HT1080 (cell line): ENCODE measurements around the gene NCMAP. TPM values are rescaled to one million over a fixed set of nuclear protein-coding genes. Genes with fewer than 3 reads are reported as not detected.
"Not testable (repeated sequence)": the region's sequence is repeated elsewhere in the genome, so short reads cannot be mapped to it uniquely, and the experiment has no call there.

ENCODE experiments used
- DNase-seq: peaks from one replicate; pipeline ENCODE4 v3.0.0-alpha.2; 2015; ENCODE audit warnings: low read depth
- total RNA-seq: library from RNA; depleted of rRNA; stranded (reverse); fragments of >200 nt; shearing (Covaris generic); gene quantifications from 2 replicates; pipeline ENCODE4 v1.2.3, GENCODE V29; 2014

Gene NCMAP
- total RNA-seq, 1 experiment from 2014 or later = not detected

DNA sequence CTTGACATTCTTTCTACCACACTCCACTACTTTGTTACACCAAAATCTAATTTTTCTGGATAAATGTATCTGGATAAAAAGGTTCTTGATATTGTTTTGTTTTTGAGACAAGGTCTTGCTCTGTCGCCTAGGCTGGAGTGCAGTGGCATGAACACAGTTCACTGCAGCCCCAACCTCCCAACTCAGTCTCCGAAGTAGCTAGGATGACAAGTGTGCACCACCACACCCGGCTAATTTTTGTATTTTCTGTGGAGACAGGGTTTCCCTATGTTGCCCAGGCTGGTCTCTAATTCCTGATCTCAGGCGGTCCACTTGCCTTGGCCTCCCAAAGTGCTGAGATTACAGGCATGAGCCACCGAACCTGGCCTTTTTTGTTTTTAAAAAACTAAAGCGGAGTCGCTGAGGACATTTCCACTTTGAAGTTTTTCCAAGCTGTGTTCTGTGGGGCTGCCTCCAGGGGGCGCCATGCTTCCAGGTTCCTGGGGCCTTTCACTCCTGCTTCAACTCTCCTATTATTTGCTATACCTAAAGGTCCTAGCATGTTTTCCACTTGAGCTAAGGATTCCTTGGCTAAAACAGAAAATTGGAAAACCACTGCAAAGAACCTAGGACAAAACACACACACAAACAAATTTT lies 14.1 kb upstream of the NCMAP start:
- DNase-seq = no peak

DNA sequence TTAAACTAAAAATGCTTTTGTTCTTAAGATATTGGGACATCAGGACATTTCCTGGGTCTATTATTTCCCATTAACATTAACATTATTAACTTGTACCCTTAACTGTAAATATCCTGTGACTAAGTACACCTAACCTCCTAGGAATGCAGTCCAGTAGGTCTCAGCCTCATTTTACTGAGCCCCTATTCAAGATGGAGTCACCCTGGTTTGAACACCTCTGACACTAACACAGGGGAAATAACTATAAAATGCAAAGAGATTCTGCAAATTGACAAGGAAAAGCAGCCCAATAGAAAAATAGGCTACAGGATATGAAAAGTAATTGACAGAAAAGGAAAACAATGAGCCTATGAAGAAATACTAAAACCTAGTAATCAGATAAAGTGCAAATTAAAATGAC lies 11.6 kb upstream of the NCMAP start:
- DNase-seq = no peak

DNA sequence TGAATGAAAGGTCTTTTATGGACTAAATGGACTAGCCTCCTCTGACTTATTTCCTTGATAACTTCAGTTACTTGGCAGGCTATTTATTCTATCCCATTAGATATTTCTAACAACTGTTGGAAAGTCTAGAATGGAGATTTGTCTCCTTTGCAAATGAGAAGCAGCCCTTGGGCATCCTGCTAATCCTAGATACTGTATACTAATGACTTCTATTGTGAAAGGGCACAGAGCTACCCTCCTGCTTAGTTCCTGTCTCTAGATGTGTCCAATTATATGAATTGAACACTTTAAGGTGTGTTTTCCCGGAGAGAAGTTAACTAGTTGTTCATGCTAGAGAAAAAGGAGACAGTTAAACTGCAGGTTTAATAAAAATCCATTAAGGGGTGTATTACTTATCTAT lies 10.2 kb upstream of the NCMAP start:
- DNase-seq = no peak

DNA sequence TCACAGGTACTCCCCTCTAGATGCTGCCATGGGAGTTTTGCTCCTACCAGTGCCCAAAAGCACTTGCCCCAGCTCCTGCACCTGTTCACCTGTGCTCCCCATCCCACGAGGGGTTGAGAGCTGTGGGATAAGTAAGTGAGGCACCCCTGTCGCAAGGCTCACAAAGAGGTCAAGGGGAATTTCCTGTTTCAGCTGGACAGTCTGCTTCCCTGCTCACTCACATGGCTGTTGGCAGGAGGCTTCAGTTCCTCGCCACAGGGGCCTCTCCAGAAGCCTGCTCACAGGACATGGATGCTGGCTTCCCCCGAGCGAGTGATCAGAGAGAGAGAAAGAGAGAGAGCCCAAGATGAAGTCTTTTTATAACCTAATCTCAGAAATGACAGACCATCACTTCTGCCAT lies 8.7 kb upstream of the NCMAP start:
- no peak for DNase-seq

DNA sequence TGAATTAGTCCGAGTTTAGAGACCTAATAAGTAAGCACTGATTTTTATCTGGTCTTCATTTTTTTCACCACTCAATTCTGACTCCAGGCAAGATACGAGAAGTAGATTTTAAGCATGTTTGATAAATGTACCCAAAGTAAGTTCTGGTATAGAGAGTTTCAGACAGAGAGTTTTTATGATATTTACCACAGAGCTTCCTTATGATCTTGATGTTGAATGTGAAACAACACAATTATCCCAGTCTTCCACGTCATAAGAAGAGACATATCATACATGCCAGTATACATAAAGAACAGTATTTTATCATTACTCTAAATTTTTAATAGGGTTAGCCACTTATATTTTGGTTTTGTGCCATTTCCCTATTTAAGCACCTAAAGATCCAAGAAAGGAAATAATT lies 7.8 kb upstream of the NCMAP start:
- DNase-seq = no peak

DNA sequence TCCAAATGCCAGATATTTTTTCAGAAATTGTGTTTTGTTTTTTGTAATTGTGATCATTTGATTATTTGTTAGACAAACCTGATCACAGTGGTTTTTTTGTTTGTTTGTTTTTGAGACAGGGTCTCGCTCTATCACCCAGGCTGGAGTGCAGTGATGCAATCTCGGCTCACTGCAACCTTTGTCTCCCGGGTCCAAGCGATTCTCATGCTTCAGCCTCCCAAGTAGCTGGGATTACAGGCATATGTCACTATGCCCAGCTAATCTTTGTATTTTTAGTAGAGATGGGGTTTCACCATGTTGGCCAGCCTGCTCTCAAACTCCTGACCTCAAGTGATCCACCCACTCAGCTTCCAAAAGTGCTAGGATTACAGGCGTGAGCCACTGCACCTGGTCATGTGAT lies 6.7 kb upstream of the NCMAP start:
- not testable (repeated sequence) for DNase-seq

DNA sequence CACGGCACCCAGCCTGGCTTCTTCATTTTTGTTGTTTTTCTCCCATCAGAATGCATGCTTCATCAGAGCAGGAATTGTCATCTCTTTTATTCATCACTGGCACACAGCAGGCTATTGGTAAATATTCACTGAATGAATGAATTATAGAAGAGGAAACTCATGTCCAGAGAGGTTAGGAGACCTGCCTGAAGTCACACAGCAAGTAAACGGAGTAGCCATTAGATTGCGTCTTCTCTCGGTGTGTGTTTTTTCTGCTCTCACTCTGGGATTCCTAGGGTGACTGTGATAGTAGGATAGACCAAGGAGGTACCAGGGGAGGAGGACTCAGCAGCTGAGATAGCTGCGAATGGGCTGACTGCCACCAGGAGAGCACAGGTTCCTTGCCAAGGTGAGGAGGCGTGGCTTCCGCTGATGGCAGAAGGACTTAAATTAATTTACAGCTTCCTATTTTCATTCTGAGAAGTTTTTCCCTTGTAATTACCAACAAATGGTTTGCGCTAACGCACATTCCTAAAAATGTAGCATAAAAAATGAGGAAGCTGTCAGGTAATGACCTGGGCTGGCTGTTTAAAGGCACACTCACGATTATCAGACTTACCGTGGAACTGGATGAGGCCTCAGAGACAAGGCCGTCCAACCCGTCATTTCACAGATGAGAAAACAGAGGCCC lies 4.5 kb upstream of the NCMAP start:
- no peak for DNase-seq

DNA sequence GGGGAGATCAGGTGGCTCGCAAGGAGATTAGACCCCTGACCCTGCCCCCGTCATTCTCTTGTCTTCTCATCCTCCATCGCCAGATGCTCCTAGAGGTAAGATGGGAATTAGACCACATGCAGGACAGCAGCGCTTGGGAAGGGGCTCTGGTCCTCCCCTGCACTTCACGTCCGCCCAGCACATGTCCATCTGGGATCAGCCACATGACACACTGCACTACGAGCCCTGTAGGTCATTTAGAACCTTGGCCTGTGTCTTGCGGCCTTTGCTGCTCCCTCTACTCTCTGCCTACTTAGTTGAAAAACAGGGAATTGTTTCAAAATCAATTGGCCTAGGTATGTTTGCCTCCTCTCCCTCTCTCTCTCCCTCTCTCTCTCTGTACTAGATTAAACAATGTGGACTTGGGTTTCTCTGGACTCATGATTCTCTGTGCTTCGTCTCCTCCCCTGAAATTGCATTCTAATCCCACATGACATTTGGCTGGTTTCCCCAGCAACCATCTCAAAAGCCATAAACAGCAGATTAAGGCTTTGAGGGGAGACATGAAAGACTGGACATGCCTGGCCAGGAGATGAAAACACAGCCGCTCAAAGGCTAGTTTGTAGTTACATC lies 3.8 kb upstream of the NCMAP start:
- DNase-seq = no peak

DNA sequence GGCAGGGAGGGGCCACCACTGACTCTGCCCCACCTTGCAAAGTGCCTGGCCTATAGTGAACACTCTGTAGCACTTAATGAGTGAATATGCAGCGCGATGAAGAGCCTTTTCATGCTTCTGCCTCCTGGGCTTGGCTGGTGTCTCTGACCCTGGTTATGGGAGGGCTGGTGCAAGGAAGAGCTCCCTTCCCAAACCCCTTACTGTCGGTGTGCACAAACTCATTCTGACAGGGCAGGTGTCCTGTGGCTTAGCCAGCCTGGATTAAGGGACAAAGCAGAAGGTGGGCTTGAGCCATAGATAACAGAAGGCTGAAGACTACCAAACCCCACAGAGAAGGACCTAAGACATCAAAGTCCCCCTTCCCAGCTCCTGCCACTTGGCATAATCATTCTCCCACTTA lies 2.0 kb upstream of the NCMAP start:
- no peak for DNase-seq

DNA sequence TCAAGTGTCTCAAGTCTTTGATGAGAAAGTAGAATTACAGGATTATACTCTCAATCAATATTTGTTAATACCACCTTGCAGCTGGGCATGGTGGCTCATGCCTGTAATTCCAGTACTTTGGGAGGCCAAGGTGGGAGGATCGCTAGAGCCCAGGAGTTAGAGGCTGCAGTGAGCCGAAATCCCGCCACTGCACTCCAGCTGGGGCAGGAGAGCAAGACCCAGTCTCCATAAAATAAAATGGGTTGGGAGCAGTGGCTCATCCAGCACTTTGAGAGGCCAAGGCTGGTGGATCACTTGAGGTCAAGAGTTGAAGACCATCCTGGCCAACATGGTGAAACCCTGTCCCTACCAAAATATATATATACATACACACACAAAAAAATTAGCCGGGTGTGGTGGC lies 1.2 kb upstream of the NCMAP start:
- DNase-seq = no peak

DNA sequence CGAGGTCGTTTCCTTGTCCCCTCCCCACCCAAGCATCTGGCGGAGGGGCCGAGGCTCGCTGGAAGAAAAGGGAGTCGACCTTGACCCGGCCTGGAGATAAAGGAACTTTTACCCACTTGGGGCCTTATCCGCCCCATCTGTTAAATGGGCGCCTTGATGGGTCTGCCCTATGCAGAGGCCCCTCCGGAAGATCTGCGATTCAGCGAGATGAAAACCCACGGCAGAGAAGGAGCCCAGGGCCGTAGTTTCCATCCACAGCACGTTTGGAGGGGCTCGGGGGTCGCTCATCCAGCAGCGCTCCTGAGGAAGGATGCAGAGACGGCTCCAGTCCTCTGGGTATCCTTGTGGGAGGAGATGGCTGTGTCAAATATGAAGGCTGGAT lies 518 bp downstream of the NCMAP start:
- DNase-seq = no peak

DNA sequence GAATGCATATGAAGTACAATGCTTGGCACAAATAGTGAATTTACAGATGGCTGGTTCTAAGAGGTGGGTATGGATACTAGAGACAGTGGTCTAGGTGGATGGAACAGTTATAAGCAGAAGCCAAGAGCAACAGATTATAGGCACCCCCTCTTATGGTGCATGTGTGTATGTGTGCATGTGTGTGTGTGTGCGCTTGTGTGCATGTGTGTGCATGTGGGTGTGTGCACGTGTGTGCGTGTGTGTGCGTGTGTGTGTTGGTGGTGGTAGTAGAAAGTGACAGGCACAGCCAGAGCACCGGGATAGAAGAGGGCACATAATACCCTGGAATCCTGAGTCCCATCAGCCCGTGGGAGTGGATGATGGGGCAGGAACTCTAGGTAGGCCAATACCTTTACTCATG lies 1.3 kb downstream of the NCMAP start:
- DNase-seq = no peak

DNA sequence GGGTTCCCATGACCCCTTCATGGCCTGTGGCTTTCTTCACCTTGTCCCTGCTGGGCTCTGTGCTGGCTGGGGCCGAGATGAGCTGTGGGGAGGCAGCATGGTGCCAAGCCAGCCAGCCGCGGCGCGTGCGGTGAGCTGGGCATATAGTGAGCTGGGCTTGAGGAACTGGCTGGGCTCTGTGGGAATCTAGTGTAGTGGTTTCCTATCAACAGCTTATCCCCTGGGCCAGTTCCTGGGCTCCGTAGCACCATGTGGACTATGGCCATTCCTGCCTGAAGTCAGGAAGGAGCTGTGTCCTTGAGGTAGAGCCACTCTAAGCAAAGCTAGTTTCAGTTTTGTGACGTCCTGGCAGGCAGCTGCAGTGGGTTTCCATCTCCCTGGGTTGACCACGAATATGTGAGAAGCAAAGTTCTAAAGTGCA lies 1.8 kb downstream of the NCMAP start:
- DNase-seq = no peak

DNA sequence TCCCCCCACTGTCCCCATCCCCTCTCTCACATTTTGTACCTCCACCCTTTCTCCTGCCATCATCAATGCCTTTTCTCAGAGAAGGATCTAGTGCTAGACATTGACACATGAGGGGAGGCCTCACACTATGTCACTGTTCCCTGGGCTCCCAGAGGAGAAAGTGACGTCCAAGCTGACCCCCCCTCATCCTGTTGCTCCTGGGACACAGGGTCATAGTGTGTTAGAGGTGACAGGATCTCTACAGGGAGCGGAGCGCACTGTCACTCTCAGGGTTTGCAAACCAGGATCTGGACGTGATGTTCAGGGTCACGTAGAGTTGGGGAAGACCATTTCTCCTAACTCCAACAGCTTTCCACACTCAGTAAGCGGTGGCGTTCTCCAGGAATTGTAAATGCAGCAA lies 2.6 kb downstream of the NCMAP start:
- no peak for DNase-seq

DNA sequence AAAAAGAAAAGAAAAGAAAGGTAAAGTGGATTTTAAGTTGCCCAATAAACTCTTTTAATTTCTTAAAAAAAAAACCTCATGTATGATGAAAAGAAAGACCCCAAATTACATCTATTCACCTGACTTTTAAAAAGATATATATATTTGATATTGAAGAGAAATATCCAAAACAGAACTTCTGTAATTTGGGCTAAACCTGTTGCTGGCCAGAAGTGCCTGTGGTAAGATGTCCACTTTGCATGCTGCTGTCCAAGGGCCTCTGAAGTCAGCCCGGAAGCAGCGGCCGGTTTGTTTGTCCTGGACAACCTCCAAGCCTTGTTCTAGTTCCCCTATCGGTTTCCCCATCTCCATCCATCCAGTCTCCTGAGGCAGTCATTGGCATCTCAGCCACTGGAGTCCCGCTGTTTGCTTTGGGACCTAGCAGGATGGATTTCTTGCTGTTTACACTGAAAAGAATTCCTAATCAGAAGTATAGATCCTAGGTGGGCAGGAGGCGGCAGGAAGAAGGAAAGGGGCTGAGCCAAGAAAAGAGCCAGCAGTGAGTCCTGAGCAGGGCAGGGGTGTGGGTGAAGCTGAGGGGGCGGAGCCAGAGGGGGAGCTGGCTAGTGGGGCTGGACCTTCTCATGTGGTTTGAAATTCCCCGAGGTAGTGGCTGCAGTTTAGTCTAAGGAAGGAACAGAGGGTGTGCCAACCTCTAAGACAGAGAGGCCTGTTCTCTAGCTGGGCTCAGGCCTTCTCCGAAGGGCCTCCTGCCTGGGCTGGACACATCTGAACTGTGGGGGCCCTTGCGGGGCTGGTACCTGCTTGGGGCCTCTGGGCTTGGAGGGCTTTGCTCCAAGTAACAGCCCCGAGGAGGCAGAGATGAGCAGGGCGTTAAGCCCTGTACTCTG lies 3.3 kb downstream of the NCMAP start:
- DNase-seq = peak; percentile 87

DNA sequence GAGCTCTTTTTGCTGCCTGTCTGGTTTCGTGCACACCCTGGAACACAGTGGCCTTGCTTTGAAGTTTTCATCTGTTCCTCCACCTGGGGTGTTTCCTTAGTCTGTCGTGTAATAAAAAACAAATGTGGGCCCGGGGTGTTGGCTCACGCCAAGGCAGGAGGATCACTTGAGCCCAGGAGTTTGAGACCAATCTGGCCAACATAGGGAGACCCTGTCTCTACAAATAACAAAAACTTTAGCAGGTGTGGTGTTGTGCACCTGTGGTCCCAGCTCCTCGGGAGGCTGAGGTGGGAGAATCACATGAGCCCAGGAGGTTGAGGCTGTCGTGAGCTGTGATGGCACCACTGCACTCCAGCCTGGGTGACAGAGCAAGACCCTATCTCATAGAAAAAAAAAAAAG lies 4.5 kb downstream of the NCMAP start:
- DNase-seq = no peak

DNA sequence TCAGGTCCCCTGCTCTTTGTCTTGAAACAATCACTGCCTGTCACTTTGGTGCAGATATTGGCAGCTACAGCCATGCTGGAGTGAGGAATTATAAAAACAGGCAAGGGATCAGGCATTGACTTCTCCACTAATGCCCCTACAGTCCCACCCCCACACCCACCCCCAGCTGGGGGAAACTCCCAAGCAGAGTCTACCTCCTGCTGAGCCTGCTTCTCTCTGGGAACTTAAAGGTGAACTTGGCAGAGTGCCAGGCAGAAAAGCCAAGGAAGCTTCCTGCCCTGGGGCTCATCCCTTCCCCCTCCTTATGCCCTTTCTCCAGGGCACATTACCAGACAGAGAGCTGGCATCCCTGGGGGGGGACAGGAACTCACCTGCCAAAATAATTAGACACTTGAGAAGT lies 6.7 kb downstream of the NCMAP start:
- no peak for DNase-seq

DNA sequence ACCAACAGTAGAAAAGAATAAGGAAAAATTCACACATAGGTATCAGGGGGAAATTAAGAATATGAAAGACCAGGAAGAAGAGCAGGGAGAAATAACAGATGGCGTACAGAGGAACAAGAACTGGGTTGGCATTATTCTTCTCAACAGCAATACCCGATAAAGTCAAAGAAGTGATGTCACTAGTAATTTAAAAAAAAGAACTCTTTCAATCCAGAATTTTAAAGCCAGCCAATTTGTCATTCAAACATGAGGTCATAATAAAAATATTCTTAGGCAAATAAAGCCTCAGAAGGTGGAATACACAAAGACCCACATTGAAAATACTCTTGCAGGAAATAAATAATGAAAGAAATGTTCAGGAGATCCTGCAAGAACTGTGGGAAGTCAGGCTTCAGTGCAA lies 8.8 kb downstream of the NCMAP start:
- peak; percentile 19 for DNase-seq

DNA sequence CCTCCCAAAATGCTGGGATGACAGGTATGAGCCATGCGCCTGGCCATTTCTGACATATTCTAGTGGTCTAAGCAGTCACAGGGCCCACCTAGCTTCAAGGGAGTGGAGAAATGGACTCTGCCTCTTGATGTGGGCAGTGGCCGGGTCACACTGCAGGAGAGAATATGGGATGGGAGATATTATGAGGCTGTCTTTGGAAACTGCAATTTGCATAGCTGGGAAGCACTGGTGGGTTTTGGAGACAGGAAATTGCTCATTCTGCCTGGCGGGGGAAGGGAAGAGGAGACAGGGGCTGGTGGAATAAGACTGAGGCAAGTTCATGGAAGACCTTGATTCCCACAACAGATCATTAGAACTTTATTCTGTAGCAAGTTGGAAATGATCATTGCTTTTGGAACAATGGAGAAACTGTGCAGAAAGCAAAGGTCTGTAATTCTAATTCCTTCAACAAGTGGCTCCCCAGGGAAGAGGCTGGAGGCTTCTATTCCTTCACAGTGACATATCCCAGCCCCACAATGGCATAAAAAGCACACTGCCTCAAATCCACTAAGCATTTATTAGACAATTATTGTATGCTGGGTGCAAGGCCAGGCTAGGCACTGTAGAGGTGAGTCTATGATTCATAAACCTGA lies 10.5 kb downstream of the NCMAP start:
- DNase-seq = peak; percentile 76

DNA sequence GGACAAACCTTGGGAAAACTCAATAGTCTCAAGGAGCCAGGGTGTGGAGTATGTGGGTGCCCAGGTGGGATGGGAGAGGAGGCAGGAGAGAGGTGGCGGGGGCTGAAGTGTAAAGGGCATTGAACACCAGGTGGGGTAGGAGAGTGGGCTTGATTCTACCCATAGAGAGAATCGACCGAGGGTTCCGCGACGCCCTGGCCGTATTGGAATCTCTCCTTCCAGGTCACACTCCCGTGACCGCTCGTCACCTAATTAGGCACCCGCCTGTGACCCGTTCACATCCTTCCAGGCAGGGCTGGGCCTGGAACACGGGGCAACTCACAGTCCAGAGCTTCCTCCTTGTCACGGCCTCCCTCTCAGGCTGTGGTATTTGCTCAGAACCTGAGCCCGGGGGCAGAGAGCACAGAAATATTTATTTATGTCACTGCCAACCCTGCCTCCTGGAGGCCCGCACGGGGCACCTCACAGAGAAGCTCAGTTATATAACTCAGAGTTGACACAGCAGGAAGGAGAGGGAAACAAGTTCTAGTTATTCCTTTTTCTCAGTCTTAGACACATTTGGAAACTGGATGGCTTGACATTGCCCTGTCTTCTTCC lies 12.0 kb downstream of the NCMAP start:
- no peak for DNase-seq

DNA sequence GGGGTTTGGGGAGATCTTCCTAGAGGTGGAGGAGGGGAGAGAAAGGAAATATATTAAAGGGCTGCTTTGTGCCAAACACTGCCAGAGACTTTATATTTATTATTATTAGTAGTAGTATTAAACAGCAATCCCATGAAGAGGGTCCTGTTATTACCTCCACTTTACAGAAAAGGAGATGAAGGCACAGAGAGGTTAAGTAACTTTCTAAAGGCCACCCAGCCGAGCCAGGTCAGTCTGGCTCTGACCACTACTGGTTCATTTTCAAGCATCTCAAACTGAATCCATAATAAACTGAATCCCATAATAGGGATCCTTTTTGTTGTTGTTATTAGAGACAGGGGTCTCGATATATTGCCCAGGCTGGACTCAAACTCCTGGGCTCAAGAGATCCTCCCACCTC lies 12.6 kb downstream of the NCMAP start:
- no peak for DNase-seq
